Caco-2 (cell line): ENCODE results near the gene ZBTB44. TPM values are rescaled to one million over a fixed set of nuclear protein-coding genes. Genes with fewer than 3 reads are reported as not detected.

ENCODE experiments used
- BruUV-seq: library from RNA; stranded (reverse); fragments of 400-500 nt; replicated peaks from 2 replicates; lab custom pipeline; 2021; lab: Mats Ljungman, UMichigan
- CTCF ChIA-PET: fragments of 300-600 bp; sonication (Branson Sonifier 250); formaldehyde crosslinking; loops from one replicate; lab custom pipeline; 2022; ENCODE audit warnings: antibody characterized with exemption; lab: Charles Lee
- POLR2A ChIA-PET: fragments of 300-600 bp; sonication (Branson Sonifier 250); formaldehyde crosslinking; loops from one replicate; lab custom pipeline; 2022; ENCODE audit warnings: antibody characterized with exemption; lab: Charles Lee
- DNase-seq, 2 experiments: peaks; one replicate each; pipeline versions ENCODE4 v3.0.0 to v3.0.0-alpha.2; 2020 to 2022
- H3K27me3 ChIP-seq: replicated peaks from 2 replicates; pipeline ENCODE4 v1.6.0; 2011; ENCODE audit warnings: low read length; ENCODE audit not compliant: control insufficient read depth, insufficient read depth
- H3K36me3 ChIP-seq: 2 replicates; pipeline ENCODE4 v1.5.1; 2011; ENCODE audit warnings: low read length; ENCODE audit not compliant: control insufficient read depth, insufficient read depth
- H3K4me1 ChIP-seq: fragments of 250-450 bp; sonication (Bioruptor Pico); 2 replicates; pipeline ENCODE4 v1.5.1; 2020; ENCODE audit warnings: mild to moderate bottlenecking
- H3K4me3 ChIP-seq: 2 replicates; pipeline ENCODE4 v1.5.1; 2011; ENCODE audit warnings: low read depth, mild to moderate bottlenecking, control low read depth, low read length
- H3K9me3 ChIP-seq: fragments of 250-450 bp; sonication (Bioruptor Pico); 2 replicates; pipeline ENCODE4 v1.5.1; 2020; ENCODE audit warnings: mild to moderate bottlenecking, moderate library complexity
- H3K27ac Mint-ChIP-seq: one replicate; pipeline ENCODE4 v1.8.0; 2022; ENCODE audit warnings: mixed read lengths; ENCODE audit not compliant: unreplicated experiment
- H3K27me3 Mint-ChIP-seq: one replicate; pipeline ENCODE4 v1.8.0; 2022; ENCODE audit warnings: mixed read lengths; ENCODE audit not compliant: insufficient read depth, unreplicated experiment
- H3K36me3 Mint-ChIP-seq: one replicate; pipeline ENCODE4 v1.8.0; 2022; ENCODE audit warnings: mild to moderate bottlenecking, mixed read lengths; ENCODE audit not compliant: insufficient read depth, unreplicated experiment
- H3K4me1 Mint-ChIP-seq: one replicate; pipeline ENCODE4 v1.8.0; 2022; ENCODE audit warnings: low read depth, mixed read lengths; ENCODE audit not compliant: unreplicated experiment
- H3K4me3 Mint-ChIP-seq: one replicate; pipeline ENCODE4 v1.8.0; 2022; ENCODE audit warnings: mild to moderate bottlenecking, moderate library complexity, mixed read lengths; ENCODE audit not compliant: unreplicated experiment
- H3K9me3 Mint-ChIP-seq: one replicate; pipeline ENCODE4 v1.8.0; 2022; ENCODE audit warnings: mixed read lengths; ENCODE audit not compliant: unreplicated experiment
- intact Hi-C: fragments of 100-400 bp; cut with micrococcal nuclease; formaldehyde crosslinking; loops from one replicate; pipeline ENCODE4 v1.10.0; 2022; ENCODE audit not compliant: unreplicated experiment
- total RNA-seq: library from RNA; stranded (reverse); gene quantifications from 2 replicates; pipeline ENCODE4 v1.2.3, GENCODE V29; 2022
- TF ChIP-seq, protein P1 (sequence below), 2 experiments: fragments of 200-600 bp in 1 of 2; IDR thresholded peaks; 1 replicate in 1 of 2; 2 replicates in 1 of 2; pipeline versions ENCODE4 v1.5.1 to v1.8.0; 2011 to 2022; ENCODE audit warnings: antibody characterized with exemption in 1 of 2, control low read depth in 1 of 2, inconsistent platforms in 1 of 2, low read depth in 1 of 2, low read length in 1 of 2, mild to moderate bottlenecking in 1 of 2, moderate library complexity in 1 of 2; ENCODE audit not compliant: insufficient read depth in 1 of 2, severe bottlenecking in 1 of 2, unreplicated experiment in 1 of 2

ZBTB44 gene
- total RNA-seq, 1 experiment from 2014 or later = 53.6 TPM

GRCh38 chr11:130278745-130279144 is 36.0 kb downstream of the ZBTB44 start:
- Mint-ChIP-seq H3K4me1 (no peaks in the 10 kb centered on the region), H3K27me3 (no peaks in the 10 kb centered on the region), H3K4me3 (no peak overlapping the region), H3K27ac (no peak overlapping the region), H3K9me3 (no peaks in the 10 kb centered on the region), H3K36me3 (peaks cover 9% of the 10 kb centered on the region)
- TF ChIP-seq, protein P1, sequence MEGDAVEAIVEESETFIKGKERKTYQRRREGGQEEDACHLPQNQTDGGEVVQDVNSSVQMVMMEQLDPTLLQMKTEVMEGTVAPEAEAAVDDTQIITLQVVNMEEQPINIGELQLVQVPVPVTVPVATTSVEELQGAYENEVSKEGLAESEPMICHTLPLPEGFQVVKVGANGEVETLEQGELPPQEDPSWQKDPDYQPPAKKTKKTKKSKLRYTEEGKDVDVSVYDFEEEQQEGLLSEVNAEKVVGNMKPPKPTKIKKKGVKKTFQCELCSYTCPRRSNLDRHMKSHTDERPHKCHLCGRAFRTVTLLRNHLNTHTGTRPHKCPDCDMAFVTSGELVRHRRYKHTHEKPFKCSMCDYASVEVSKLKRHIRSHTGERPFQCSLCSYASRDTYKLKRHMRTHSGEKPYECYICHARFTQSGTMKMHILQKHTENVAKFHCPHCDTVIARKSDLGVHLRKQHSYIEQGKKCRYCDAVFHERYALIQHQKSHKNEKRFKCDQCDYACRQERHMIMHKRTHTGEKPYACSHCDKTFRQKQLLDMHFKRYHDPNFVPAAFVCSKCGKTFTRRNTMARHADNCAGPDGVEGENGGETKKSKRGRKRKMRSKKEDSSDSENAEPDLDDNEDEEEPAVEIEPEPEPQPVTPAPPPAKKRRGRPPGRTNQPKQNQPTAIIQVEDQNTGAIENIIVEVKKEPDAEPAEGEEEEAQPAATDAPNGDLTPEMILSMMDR (IDR thresholded peaks at IDR 0.05; ENCODE audit: insufficient read depth in 1 of 2, low read depth in 1 of 2, low read length in 1 of 2, severe bottlenecking in 1 of 2, unreplicated experiment in 1 of 2) = no peak
- H3K9me3 ChIP-seq = no peaks in the 10 kb centered on the region
- no peak overlapping the region for H3K4me3 ChIP-seq
- no peak for DNase-seq
- H3K4me1 ChIP-seq = peaks cover 5% of the 10 kb centered on the region; the same call in 1 of the 2 replicates
- POLR2A ChIA-PET = interaction anchor here (0.6 kb wide), 1 partner anchor 383 kb away, joined by 7 read pairs; no protein-coding TSS in a partner anchor
- intact Hi-C loops = no loop called here
- H3K36me3 ChIP-seq = no peaks in the 10 kb centered on the region
- CTCF ChIA-PET = interaction anchor here (0.6 kb wide), 1 partner anchor 144 kb away, joined by 4 read pairs; no protein-coding TSS in a partner anchor
- no TSS peak for BruUV-seq
- H3K27me3 ChIP-seq = no peaks in the 10 kb centered on the region

- H3K4me3 ChIP-seq = no peak overlapping the region
- Mint-ChIP-seq H3K36me3 (peaks cover 9% of the 10 kb centered on the region), H3K27ac (no peak overlapping the region), H3K27me3 (no peaks in the 10 kb centered on the region), H3K9me3 (no peaks in the 10 kb centered on the region), H3K4me3 (no peak overlapping the region), H3K4me1 (no peaks in the 10 kb centered on the region)
- no peak for DNase-seq
- peaks cover 5% of the 10 kb centered on the region; the same call in 1 of the 2 replicates for H3K4me1 ChIP-seq
- TF ChIP-seq, protein P1 (IDR thresholded peaks at IDR 0.05; ENCODE audit: insufficient read depth in 1 of 2, low read depth in 1 of 2, low read length in 1 of 2, severe bottlenecking in 1 of 2, unreplicated experiment in 1 of 2) = no peak
- no TSS peak for BruUV-seq
- POLR2A ChIA-PET = no interaction called here
- CTCF ChIA-PET = no interaction called here
- H3K27me3 ChIP-seq = no peaks in the 10 kb centered on the region
- H3K9me3 ChIP-seq = no peaks in the 10 kb centered on the region
- no peaks in the 10 kb centered on the region for H3K36me3 ChIP-seq
- intact Hi-C loops = no loop called here
Observed at GRCh38 chr11:130278151-130278550, 36.6 kb downstream of the ZBTB44 start.

DNA sequence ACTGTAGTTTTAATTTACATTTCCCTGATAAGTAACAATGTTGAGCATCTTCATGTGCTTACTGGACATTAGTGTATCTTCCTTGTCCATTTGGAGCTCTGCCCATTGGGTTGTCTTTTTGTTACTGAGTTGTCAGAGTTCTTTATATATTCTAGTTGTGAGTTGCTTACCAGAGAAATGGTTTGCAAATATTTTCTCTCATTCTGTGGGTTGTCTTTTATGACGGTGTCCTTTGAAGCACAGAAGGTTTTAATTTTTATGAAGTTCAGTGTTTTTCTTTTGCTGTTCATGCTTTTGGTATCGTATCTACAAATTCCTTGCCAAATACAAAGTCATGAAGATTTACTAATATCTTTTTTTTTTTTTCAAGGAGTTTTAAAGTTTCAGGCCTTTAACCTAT is 42.4 kb downstream of the ZBTB44 start:
- Histone ChIP-seq H3K27me3 (no peaks in the 10 kb centered on the region), H3K36me3 (no peaks in the 10 kb centered on the region), H3K4me1 (no peaks in the 10 kb centered on the region), H3K4me3 (no peak overlapping the region), H3K9me3 (no peaks in the 10 kb centered on the region)
- CTCF ChIA-PET = no interaction called here
- DNase-seq = no peak
- Mint-ChIP-seq H3K9me3 (no peaks in the 10 kb centered on the region), H3K4me1 (no peaks in the 10 kb centered on the region), H3K4me3 (no peak overlapping the region), H3K36me3 (no peaks in the 10 kb centered on the region), H3K27me3 (no peaks in the 10 kb centered on the region), H3K27ac (no peak overlapping the region)
- POLR2A ChIA-PET = no interaction called here
- BruUV-seq = no TSS peak
- TF ChIP-seq, protein P1 (IDR thresholded peaks at IDR 0.05; ENCODE audit: insufficient read depth in 1 of 2, low read depth in 1 of 2, low read length in 1 of 2, severe bottlenecking in 1 of 2, unreplicated experiment in 1 of 2) = no peak
- intact Hi-C loops = no loop called here
